Transverse colon (tissue), 4 donors: ENCODE data around the gene C17orf100. TPM values are rescaled to one million over a fixed set of nuclear protein-coding genes. Genes with fewer than 3 reads are reported as not detected.

ENCODE experiments used
- DNase-seq: peaks from one replicate; pipeline ENCODE4 v3.0.0-alpha.2; 2019
- H3K27ac ChIP-seq, 4 donors: fragments of 200-600 bp; sonication (generic); 2 replicates each; pipeline ENCODE4 v1.5.1; 2016 to 2018; ENCODE audit warnings: inconsistent platforms in 4 of 4
- H3K27me3 ChIP-seq: fragments of 200-600 bp; sonication (generic); 2 replicates; pipeline ENCODE4 v1.5.1; 2017; ENCODE audit warnings: inconsistent platforms
- H3K36me3 ChIP-seq, 4 donors: fragments of 200-600 bp; sonication (generic); 2 replicates each; pipeline ENCODE4 v1.5.1; 2017 to 2019; ENCODE audit warnings: inconsistent platforms in 4 of 4
- H3K4me1 ChIP-seq, 4 donors: fragments of 200-600 bp; sonication (generic); 2 replicates each; pipeline ENCODE4 v1.5.1; 2017 to 2020; ENCODE audit warnings: inconsistent platforms in 4 of 4
- H3K4me3 ChIP-seq, 4 donors: fragments of 200-600 bp; sonication (generic); 1 replicate in 1 of 4; 2 replicates in 3 of 4; pipeline versions ENCODE4 v1.5.1 to v1.6.1; 2017 to 2019; ENCODE audit warnings: inconsistent platforms in 4 of 4
- H3K9me3 ChIP-seq, 2 donors: fragments of 200-600 bp; sonication (generic); 2 replicates each; pipeline ENCODE4 v1.5.1; 2017 to 2019; ENCODE audit warnings: inconsistent platforms in 2 of 2
- EP300 ChIP-seq: sonication (generic); formaldehyde crosslinking; IDR thresholded peaks from one replicate; pipeline ENCODE4 v1.6.1; 2017; ENCODE audit warnings: antibody characterized with exemption, low read depth
- POLR2A ChIP-seq: fragments of 450-650 bp; IDR thresholded peaks from one replicate; pipeline ENCODE4 v1.6.1; 2016; ENCODE audit warnings: antibody characterized with exemption, mild to moderate bottlenecking, moderate library complexity
- POLR2AphosphoS5 ChIP-seq, 3 donors: sonication (generic); formaldehyde crosslinking; IDR thresholded peaks; one replicate each; pipeline ENCODE4 v1.6.1; 2016; ENCODE audit warnings: antibody characterized with exemption in 3 of 3
- WGBS, 2 donors: methylation state at CpG; one replicate each; pipeline ENCODE4 v1.1.5; 2018; ENCODE audit warnings: low coverage in 1 of 2; 5-methylcytosine and 5-hydroxymethylcytosine counted together
- in situ Hi-C, 4 donors: fragments of 200-750 bp; cut with MboI; loops; one replicate each; pipeline versions ENCODE4 v1.15.0 to v1.15.1; 2017; ENCODE audit warnings: low sequenced_read_pairs in 3 of 4, low pct_ligation_motif_present in 1 of 4, low pct_unique_long_range_greater_than_20kb in 1 of 4
- intact Hi-C: fragments of 100-400 bp; cut with DNase I; formaldehyde crosslinking; loops from one replicate; pipeline ENCODE4 v1.15.1; 2023; ENCODE audit warnings: low total_unique reads
- total RNA-seq, 4 donors: library from RNA; depleted of rRNA; stranded (reverse); fragments of >200 nt; gene quantifications; one replicate each; pipeline ENCODE4 v1.1.0, GENCODE V29; 2016
- TF ChIP-seq, protein P1 (sequence below), 5 experiments: fragments of 200-600 bp in 3 of 5; fragments of 450-650 bp in 2 of 5; sonication (generic) in 3 of 5; IDR thresholded peaks; 1 replicate in 2 of 5; 2 replicates in 3 of 5; pipeline ENCODE4 v1.5.1; 2016 to 2017; ENCODE audit warnings: antibody characterized with exemption in 5 of 5, inconsistent platforms in 3 of 5, mild to moderate bottlenecking in 2 of 5, moderate library complexity in 1 of 5

C17orf100 gene
- total RNA-seq, 4 donors from 2014 or later = 1.4 to 1.7 TPM; not detected in 2

DNA sequence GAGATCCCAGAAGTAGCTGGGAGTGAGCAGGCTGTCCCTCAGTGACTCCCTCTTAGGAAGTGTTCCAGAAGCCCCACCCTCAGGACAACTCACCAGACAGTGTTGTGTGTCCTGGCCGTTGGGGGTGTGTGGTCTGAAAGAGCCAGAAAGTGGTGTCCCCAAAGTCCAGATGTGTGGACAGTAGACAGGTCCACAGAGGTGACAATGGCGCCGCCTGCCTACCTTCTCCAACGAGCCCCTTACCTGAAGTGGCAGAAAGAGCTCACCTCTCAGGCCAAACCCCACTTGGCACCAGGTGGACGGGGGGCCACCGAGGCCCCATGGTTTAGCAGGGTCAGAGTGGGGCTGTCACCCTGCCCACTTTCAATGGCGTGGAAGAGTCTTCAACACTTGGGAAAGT is 19.9 kb downstream of the C17orf100 start:
- H3K27me3 ChIP-seq = peaks cover 18% of the 10 kb centered on the region
- no peak overlapping the region for H3K4me3 ChIP-seq
- TF ChIP-seq POLR2A (no peak), EP300 (no peak), POLR2AphosphoS5 (IDR thresholded peaks at IDR 0.05) (no peak)
- TF ChIP-seq, protein P1, sequence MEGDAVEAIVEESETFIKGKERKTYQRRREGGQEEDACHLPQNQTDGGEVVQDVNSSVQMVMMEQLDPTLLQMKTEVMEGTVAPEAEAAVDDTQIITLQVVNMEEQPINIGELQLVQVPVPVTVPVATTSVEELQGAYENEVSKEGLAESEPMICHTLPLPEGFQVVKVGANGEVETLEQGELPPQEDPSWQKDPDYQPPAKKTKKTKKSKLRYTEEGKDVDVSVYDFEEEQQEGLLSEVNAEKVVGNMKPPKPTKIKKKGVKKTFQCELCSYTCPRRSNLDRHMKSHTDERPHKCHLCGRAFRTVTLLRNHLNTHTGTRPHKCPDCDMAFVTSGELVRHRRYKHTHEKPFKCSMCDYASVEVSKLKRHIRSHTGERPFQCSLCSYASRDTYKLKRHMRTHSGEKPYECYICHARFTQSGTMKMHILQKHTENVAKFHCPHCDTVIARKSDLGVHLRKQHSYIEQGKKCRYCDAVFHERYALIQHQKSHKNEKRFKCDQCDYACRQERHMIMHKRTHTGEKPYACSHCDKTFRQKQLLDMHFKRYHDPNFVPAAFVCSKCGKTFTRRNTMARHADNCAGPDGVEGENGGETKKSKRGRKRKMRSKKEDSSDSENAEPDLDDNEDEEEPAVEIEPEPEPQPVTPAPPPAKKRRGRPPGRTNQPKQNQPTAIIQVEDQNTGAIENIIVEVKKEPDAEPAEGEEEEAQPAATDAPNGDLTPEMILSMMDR (IDR thresholded peaks at IDR 0.05) = no peak
- DNase-seq = no peak
- intact Hi-C loops (no loop called here), in situ Hi-C loops (loop anchor here in 1 of 4 donors (25.0 kb wide), 1 partner anchor 341 kb away; the partner anchor contains the start of genes BCL6B and RNASEK)
- H3K27ac ChIP-seq = no peak overlapping the region
- no peaks in the 10 kb centered on the region for H3K4me1 ChIP-seq
- H3K36me3 ChIP-seq = no peaks in the 10 kb centered on the region
- WGBS, 2 donors = 88% methylated on average over 7 of the region's 7 CpGs; no CpG with 5 or more reads in 1 of the 2 donors
- H3K9me3 ChIP-seq = no peaks in the 10 kb centered on the region

GRCh38 chr17:6674586-6674985 is 23.0 kb downstream of the C17orf100 start:
- H3K27ac ChIP-seq = no peak overlapping the region
- H3K36me3 ChIP-seq = no peaks in the 10 kb centered on the region
- intact Hi-C loops (no loop called here), in situ Hi-C loops (loop anchor here in 1 of 4 donors (25.0 kb wide), 1 partner anchor 338 kb away; the partner anchor contains the start of genes BCL6B and RNASEK)
- no peak for DNase-seq
- H3K4me3 ChIP-seq = no peak overlapping the region
- H3K9me3 ChIP-seq = no peaks in the 10 kb centered on the region
- H3K27me3 ChIP-seq = peaks cover 31% of the 10 kb centered on the region
- H3K4me1 ChIP-seq = no peaks in the 10 kb centered on the region
- 93% methylated on average over 12 of the region's 13 CpGs; no CpG with 5 or more reads in 1 of the 2 donors for WGBS, 2 donors
- no peak for TF ChIP-seq EP300
- TF ChIP-seq POLR2AphosphoS5 (IDR thresholded peaks at IDR 0.05) = no peak
- TF ChIP-seq, protein P1 (IDR thresholded peaks at IDR 0.05) = no peak
- TF ChIP-seq POLR2A = no peak

- WGBS, 2 donors = 89% methylated on average over 11 of the region's 11 CpGs; no CpG with 5 or more reads in 1 of the 2 donors
- in situ Hi-C loops = loop anchor here in 1 of 4 donors (25.0 kb wide), 1 partner anchor 112 kb away; the partner anchor contains the start of gene FBXO39
- H3K4me3 ChIP-seq = no peak overlapping the region
- intact Hi-C loops = no loop called here
- no peak for DNase-seq
- no peaks in the 10 kb centered on the region for H3K36me3 ChIP-seq
- H3K4me1 ChIP-seq = no peaks in the 10 kb centered on the region
- peaks cover 31% of the 10 kb centered on the region for H3K27me3 ChIP-seq
- TF ChIP-seq POLR2AphosphoS5 (IDR thresholded peaks at IDR 0.05) = no peak
- TF ChIP-seq, protein P1 (IDR thresholded peaks at IDR 0.05) = no peak
- no peak for TF ChIP-seq EP300
- TF ChIP-seq POLR2A = no peak
- no peak overlapping the region for H3K27ac ChIP-seq
- no peaks in the 10 kb centered on the region for H3K9me3 ChIP-seq
These were observed 23.8 kb downstream of the C17orf100 start for GRCh38 chr17:6675201-6675825.

DNA sequence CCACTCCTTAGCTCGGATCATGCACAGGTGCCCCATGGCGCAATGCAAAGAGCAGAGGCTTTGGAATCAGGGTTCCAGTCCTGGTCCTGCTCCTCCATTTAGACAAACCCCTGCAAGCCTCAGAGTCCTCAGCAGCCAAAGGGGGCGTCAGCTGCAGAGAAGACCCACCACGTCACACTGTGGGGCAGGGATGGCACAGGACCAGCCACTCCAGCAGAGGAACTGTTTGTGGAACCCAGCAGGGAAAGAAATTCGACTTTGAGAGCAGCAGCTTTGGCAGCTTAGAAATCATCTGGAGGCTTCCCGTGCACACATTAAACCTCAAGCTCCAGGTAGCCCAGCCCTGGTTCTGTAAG is 25.2 kb downstream of the C17orf100 start:
- no peak overlapping the region for H3K27ac ChIP-seq
- TF ChIP-seq, protein P1 (IDR thresholded peaks at IDR 0.05) = no peak
- no peak for TF ChIP-seq POLR2AphosphoS5 (IDR thresholded peaks at IDR 0.05)
- TF ChIP-seq POLR2A = no peak
- no peak for TF ChIP-seq EP300
- H3K27me3 ChIP-seq = peaks cover 46% of the 10 kb centered on the region
- no peak overlapping the region for H3K4me3 ChIP-seq
- intact Hi-C loops = no loop called here
- in situ Hi-C loops = loop anchor here in 1 of 4 donors (25.0 kb wide), 1 partner anchor 111 kb away; the partner anchor contains the start of gene FBXO39
- no peak for DNase-seq
- H3K36me3 ChIP-seq = no peaks in the 10 kb centered on the region
- H3K4me1 ChIP-seq = no peaks in the 10 kb centered on the region
- WGBS, 2 donors = 64% methylated on average over 4 to 6 of the region's 6 CpGs
- no peaks in the 10 kb centered on the region for H3K9me3 ChIP-seq
